HCT116 (cell line): ENCODE results near the gene C20orf141. TPM values are rescaled to one million over a fixed set of nuclear protein-coding genes. Genes with fewer than 3 reads are reported as not detected.

Experiments
- ATAC-seq: fragments of 200-7000 bp; cut with Tn5 transposase; 2 replicates; pipeline ENCODE4 v1.9.1; 2020; ENCODE audit warnings: mild to moderate bottlenecking, moderate library complexity
- BruUV-seq: library from RNA; stranded (reverse); fragments of 400-500 nt; replicated peaks from 2 replicates; lab custom pipeline; 2021; lab: Mats Ljungman, UMichigan
- CTCF ChIA-PET: fragments of 300-600 bp; sonication (Branson Sonifier 250); formaldehyde crosslinking; loops from one replicate; lab custom pipeline; 2021; ENCODE audit warnings: antibody characterized with exemption; lab: Charles Lee
- POLR2A ChIA-PET: fragments of 300-600, 350-600 bp; sonication (Branson Sonifier 250); formaldehyde crosslinking; loops from one replicate; lab custom pipeline; 2021; ENCODE audit warnings: antibody characterized with exemption; lab: Charles Lee
- RAD21 ChIA-PET, 2 experiments: fragments of 300-600 bp; sonication (Branson Sonifier 250); formaldehyde crosslinking; loops; one replicate each; lab custom pipeline; 2023; ENCODE audit warnings: low total read pairs in 2 of 2; ENCODE audit not compliant: uncharacterized antibody in 2 of 2, unreplicated experiment in 2 of 2, low non-redundant PET in 1 of 2; lab: Charles Lee
- DNase-seq: peaks from one replicate; pipeline ENCODE4 v3.0.0-alpha.2; 2010; ENCODE audit warnings: low read depth, low spot score
- H2AFZ ChIP-seq: fragments of 200-600 bp; shearing (Covaris generic), sonication (generic); 2 replicates; pipeline ENCODE4 v1.6.1; 2017; ENCODE audit warnings: low read depth, mixed run types, mixed read lengths, antibody characterized with exemption, low read length; ENCODE audit not compliant: poor library complexity, severe bottlenecking
- H3K27ac ChIP-seq: 2 replicates; pipeline ENCODE4 v1.5.1; 2012; ENCODE audit warnings: low read depth, low read length
- H3K27me3 ChIP-seq: fragments of 200-600 bp; sonication (generic); 2 replicates; pipeline ENCODE4 v1.6.1; 2016; ENCODE audit warnings: mixed run types, low read length, mixed read lengths; ENCODE audit not compliant: insufficient read depth
- H3K36me3 ChIP-seq, 2 experiments: fragments of 200-500 bp in 1 of 2; fragments of 200-600 bp in 1 of 2; sonication (Bioruptor generic) in 1 of 2; sonication (generic) in 1 of 2; 2 replicates each; pipeline versions ENCODE4 v1.5.1 to v1.6.1; 2014 to 2016; ENCODE audit warnings: low read length in 2 of 2, inconsistent platforms in 1 of 2, mixed read lengths in 1 of 2, mixed run types in 1 of 2; ENCODE audit not compliant: insufficient read depth in 2 of 2, control insufficient read depth in 1 of 2
- H3K4me1 ChIP-seq, 2 experiments: fragments of 200-600 bp in 1 of 2; sonication (generic) in 1 of 2; 2 replicates each; pipeline versions ENCODE4 v1.5.1 to v1.6.1; 2012 to 2017; ENCODE audit warnings: low read length in 2 of 2, inconsistent platforms in 1 of 2, mild to moderate bottlenecking in 1 of 2, mixed read lengths in 1 of 2, mixed run types in 1 of 2, moderate library complexity in 1 of 2; ENCODE audit not compliant: insufficient read depth in 2 of 2, control insufficient read depth in 1 of 2
- H3K4me2 ChIP-seq: fragments of 200-600 bp; sonication (generic); 2 replicates; pipeline ENCODE4 v1.6.1; 2017; ENCODE audit warnings: mixed run types, low read length, mixed read lengths
- H3K4me3 ChIP-seq, 2 experiments: fragments of 200-600 bp in 1 of 2; sonication (generic) in 1 of 2; replicated peaks in 1 of 2; 2 replicates each; pipeline ENCODE4 v1.5.1; 2011 to 2016; ENCODE audit warnings: low read length in 2 of 2, control low read depth in 1 of 2, low read depth in 1 of 2, mild to moderate bottlenecking in 1 of 2, mixed read lengths in 1 of 2, mixed run types in 1 of 2
- H3K79me2 ChIP-seq: fragments of 200-600 bp; sonication (generic); 2 replicates; pipeline ENCODE4 v1.6.1; 2017; ENCODE audit warnings: mild to moderate bottlenecking, mixed run types, low read length, moderate library complexity, mixed read lengths; ENCODE audit not compliant: insufficient read depth
- H3K9ac ChIP-seq: fragments of 200-600 bp; sonication (generic); 2 replicates; pipeline ENCODE4 v1.6.1; 2016; ENCODE audit warnings: low read length, mixed read lengths
- H3K9me2 ChIP-seq: fragments of 200-600 bp; sonication (generic), shearing (Covaris generic); 2 replicates; pipeline ENCODE4 v1.6.1; 2017; ENCODE audit warnings: mixed run types, mild to moderate bottlenecking, moderate library complexity; ENCODE audit not compliant: insufficient read depth
- H3K9me3 ChIP-seq, 2 experiments: fragments of 200-500 bp in 1 of 2; fragments of 200-600 bp in 1 of 2; sonication (Bioruptor generic) in 1 of 2; sonication (generic) in 1 of 2; 2 replicates each; pipeline ENCODE4 v1.6.1; 2014 to 2017; ENCODE audit warnings: low read length in 2 of 2, mixed read lengths in 2 of 2, inconsistent platforms in 1 of 2, low read depth in 1 of 2, mild to moderate bottlenecking in 1 of 2, mixed run types in 1 of 2, moderate library complexity in 1 of 2; ENCODE audit not compliant: control insufficient read depth in 1 of 2, insufficient read depth in 1 of 2
- H4K20me1 ChIP-seq: fragments of 200-600 bp; sonication (generic), shearing (Covaris generic); 2 replicates; pipeline ENCODE4 v1.6.1; 2017; ENCODE audit warnings: mixed run types, mild to moderate bottlenecking, moderate library complexity; ENCODE audit not compliant: insufficient read depth
- CEBPB ChIP-seq: IDR thresholded peaks from 2 replicates; pipeline ENCODE4 v1.6.1; 2012; ENCODE audit warnings: low read depth
- EGR1 ChIP-seq: IDR thresholded peaks from 2 replicates; pipeline ENCODE4 v1.6.1; 2012; ENCODE audit warnings: low read depth
- ELF1 ChIP-seq: IDR thresholded peaks from 2 replicates; pipeline ENCODE4 v1.6.1; 2012; ENCODE audit warnings: low read depth, borderline replicate concordance
- EZH2 ChIP-seq: fragments of 200-600 bp; sonication (generic); IDR thresholded peaks from 2 replicates; pipeline ENCODE4 v1.6.1; 2017; ENCODE audit warnings: antibody characterized with exemption, mixed run types
- EZH2phosphoT487 ChIP-seq: fragments of 200-600 bp; IDR thresholded peaks from 2 replicates; pipeline ENCODE4 v1.6.1; 2018; ENCODE audit warnings: antibody characterized with exemption, borderline replicate concordance
- FOSL1 ChIP-seq: IDR thresholded peaks from 2 replicates; pipeline ENCODE4 v1.6.1; 2012; ENCODE audit warnings: low read depth
- JUND ChIP-seq: IDR thresholded peaks from 2 replicates; pipeline ENCODE4 v1.6.1; 2012
- RAD21 ChIP-seq: IDR thresholded peaks from 2 replicates; pipeline ENCODE4 v1.6.1; 2012; ENCODE audit warnings: low read depth, mild to moderate bottlenecking
- SIN3A ChIP-seq: IDR thresholded peaks from 2 replicates; pipeline ENCODE4 v1.6.1; 2012; ENCODE audit warnings: low read depth
- SRF ChIP-seq: IDR thresholded peaks from 2 replicates; pipeline ENCODE4 v1.6.1; 2012; ENCODE audit warnings: low read depth
- TCF7L2 ChIP-seq: IDR thresholded peaks from 2 replicates; pipeline ENCODE4 v1.7.0; 2011; ENCODE audit warnings: borderline replicate concordance, inconsistent platforms; ENCODE audit not compliant: insufficient read depth, insufficient read length; ENCODE audit errors: extremely low read depth
- ZNF274 ChIP-seq: fragments of 200-500 bp; sonication (Bioruptor generic); IDR thresholded peaks from 2 replicates; pipeline ENCODE4 v1.6.1; 2014; ENCODE audit warnings: mild to moderate bottlenecking, low read depth, low read length, inconsistent platforms
- intact Hi-C: fragments of 100-400 bp; cut with micrococcal nuclease; formaldehyde crosslinking; loops from 2 replicates; pipeline ENCODE4 v1.10.0; 2022
- total RNA-seq: library from RNA; stranded (reverse); gene quantifications from one replicate; pipeline ENCODE4 v1.2.1, GENCODE V29; 2021; ENCODE audit not compliant: unreplicated experiment
- TF ChIP-seq, protein P1 (sequence below): IDR thresholded peaks from 2 replicates; pipeline ENCODE4 v1.6.1; 2012
- TF ChIP-seq, protein P2 (sequence below): IDR thresholded peaks from 2 replicates; pipeline ENCODE4 v1.6.1; 2012; ENCODE audit warnings: low read depth
- TF ChIP-seq, protein P3 (sequence below): IDR thresholded peaks from 2 replicates; pipeline ENCODE4 v1.6.1; 2011; ENCODE audit warnings: mild to moderate bottlenecking, low read length, moderate library complexity; ENCODE audit not compliant: insufficient replicate concordance; ENCODE audit errors: extremely low read depth
- TF ChIP-seq, protein P4 (sequence below), 3 experiments: fragments of 200-600 bp in 1 of 3; sonication (generic) in 1 of 3; IDR thresholded peaks in 2 of 3; conservative IDR thresholded peaks in 1 of 3; 2 replicates each; pipeline ENCODE4 v1.5.1; 2012 to 2017; ENCODE audit warnings: low read depth in 2 of 3, low read length in 2 of 3, antibody characterized with exemption in 1 of 3, borderline replicate concordance in 1 of 3, control low read depth in 1 of 3, mild to moderate bottlenecking in 1 of 3, mixed read lengths in 1 of 3, mixed run types in 1 of 3, moderate library complexity in 1 of 3; ENCODE audit not compliant: insufficient read depth in 1 of 3
- TF ChIP-seq, protein P5 (sequence below): IDR thresholded peaks from 2 replicates; pipeline ENCODE4 v1.6.1; 2012

Gene C20orf141
- total RNA-seq, 1 experiment from 2014 or later = not detected

DNA sequence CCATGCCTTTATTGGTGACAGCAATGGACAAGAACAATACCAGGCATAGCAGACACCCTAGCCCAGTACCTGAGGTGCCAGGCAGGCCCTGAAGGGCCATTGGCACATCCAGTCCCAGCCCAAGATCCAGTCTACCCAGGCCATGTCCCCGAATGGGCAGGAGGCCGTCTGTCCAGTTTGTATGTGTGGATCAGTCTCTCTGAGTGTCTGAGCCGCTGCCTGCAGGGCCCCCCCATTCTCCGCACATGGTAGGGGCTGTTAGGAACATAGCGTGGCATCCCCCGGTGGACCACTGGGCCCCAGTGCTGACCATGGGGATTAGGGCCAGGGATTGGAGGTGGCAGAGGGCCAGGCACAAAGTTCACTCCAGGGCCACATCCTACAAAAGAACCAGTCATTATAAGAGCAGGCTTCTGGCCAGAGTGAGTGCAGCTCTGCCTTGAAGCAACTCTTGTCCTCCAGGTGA, 20.6 kb downstream of the C20orf141 start (continued):
- no peak for TF ChIP-seq EZH2
- TF ChIP-seq, protein P1, sequence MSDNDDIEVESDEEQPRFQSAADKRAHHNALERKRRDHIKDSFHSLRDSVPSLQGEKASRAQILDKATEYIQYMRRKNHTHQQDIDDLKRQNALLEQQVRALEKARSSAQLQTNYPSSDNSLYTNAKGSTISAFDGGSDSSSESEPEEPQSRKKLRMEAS = no peak
- no peak for TF ChIP-seq CEBPB

DNA sequence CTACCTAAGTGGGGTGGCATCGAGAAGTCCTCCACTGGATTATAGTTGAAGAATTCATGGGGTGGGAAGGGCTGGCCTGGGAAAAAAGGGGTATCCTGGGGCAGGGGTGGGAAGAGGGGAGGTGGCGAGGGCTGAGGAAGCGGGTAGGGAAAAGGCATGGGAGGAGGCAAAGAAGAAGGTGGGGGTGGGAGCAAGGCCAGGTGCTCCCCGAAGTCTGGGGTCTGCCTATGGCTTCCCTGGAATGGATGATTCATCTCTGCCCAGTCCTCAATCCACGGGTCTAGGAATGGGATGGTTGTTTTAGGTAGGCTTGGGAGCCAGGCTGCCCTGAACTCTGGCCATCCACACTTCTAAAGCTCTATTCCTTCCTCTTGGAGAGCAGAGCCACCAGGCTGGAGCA, 21.2 kb downstream of the C20orf141 start:
- Histone ChIP-seq H4K20me1 (no peaks in the 10 kb centered on the region), H3K9me3 (no peaks in the 10 kb centered on the region), H2AFZ (no peak overlapping the region), H3K4me2 (no peak overlapping the region), H3K36me3 (no peaks in the 10 kb centered on the region), H3K27me3 (no peaks in the 10 kb centered on the region), H3K9ac (no peak overlapping the region), H3K9me2 (no peaks in the 10 kb centered on the region), H3K4me1 (peaks cover 11 to 22% of the 10 kb centered on the region in 2 experiments), H3K27ac (no peak overlapping the region), H3K79me2 (peaks cover 7% of the 10 kb centered on the region; the same call in 1 of the 2 replicates), H3K4me3 (no peak overlapping the region)
- ChIA-PET POLR2A (no interaction called here), CTCF (no interaction called here), RAD21 (no interaction called here)
- DNase-seq (no peak), ATAC-seq (no peak)
- TF ChIP-seq, protein P2, sequence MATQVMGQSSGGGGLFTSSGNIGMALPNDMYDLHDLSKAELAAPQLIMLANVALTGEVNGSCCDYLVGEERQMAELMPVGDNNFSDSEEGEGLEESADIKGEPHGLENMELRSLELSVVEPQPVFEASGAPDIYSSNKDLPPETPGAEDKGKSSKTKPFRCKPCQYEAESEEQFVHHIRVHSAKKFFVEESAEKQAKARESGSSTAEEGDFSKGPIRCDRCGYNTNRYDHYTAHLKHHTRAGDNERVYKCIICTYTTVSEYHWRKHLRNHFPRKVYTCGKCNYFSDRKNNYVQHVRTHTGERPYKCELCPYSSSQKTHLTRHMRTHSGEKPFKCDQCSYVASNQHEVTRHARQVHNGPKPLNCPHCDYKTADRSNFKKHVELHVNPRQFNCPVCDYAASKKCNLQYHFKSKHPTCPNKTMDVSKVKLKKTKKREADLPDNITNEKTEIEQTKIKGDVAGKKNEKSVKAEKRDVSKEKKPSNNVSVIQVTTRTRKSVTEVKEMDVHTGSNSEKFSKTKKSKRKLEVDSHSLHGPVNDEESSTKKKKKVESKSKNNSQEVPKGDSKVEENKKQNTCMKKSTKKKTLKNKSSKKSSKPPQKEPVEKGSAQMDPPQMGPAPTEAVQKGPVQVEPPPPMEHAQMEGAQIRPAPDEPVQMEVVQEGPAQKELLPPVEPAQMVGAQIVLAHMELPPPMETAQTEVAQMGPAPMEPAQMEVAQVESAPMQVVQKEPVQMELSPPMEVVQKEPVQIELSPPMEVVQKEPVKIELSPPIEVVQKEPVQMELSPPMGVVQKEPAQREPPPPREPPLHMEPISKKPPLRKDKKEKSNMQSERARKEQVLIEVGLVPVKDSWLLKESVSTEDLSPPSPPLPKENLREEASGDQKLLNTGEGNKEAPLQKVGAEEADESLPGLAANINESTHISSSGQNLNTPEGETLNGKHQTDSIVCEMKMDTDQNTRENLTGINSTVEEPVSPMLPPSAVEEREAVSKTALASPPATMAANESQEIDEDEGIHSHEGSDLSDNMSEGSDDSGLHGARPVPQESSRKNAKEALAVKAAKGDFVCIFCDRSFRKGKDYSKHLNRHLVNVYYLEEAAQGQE = no peak
- TF ChIP-seq JUND = no peak
- TF ChIP-seq ZNF274 = no peak
- TF ChIP-seq, protein P3, sequence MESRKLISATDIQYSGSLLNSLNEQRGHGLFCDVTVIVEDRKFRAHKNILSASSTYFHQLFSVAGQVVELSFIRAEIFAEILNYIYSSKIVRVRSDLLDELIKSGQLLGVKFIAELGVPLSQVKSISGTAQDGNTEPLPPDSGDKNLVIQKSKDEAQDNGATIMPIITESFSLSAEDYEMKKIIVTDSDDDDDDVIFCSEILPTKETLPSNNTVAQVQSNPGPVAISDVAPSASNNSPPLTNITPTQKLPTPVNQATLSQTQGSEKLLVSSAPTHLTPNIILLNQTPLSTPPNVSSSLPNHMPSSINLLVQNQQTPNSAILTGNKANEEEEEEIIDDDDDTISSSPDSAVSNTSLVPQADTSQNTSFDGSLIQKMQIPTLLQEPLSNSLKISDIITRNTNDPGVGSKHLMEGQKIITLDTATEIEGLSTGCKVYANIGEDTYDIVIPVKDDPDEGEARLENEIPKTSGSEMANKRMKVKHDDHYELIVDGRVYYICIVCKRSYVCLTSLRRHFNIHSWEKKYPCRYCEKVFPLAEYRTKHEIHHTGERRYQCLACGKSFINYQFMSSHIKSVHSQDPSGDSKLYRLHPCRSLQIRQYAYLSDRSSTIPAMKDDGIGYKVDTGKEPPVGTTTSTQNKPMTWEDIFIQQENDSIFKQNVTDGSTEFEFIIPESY = no peak
- TF ChIP-seq RAD21 = no peak
- TF ChIP-seq CEBPB = no peak
- no peak for TF ChIP-seq FOSL1
- no peak for TF ChIP-seq SIN3A
- no peak for TF ChIP-seq ELF1
- TF ChIP-seq, protein P4, sequence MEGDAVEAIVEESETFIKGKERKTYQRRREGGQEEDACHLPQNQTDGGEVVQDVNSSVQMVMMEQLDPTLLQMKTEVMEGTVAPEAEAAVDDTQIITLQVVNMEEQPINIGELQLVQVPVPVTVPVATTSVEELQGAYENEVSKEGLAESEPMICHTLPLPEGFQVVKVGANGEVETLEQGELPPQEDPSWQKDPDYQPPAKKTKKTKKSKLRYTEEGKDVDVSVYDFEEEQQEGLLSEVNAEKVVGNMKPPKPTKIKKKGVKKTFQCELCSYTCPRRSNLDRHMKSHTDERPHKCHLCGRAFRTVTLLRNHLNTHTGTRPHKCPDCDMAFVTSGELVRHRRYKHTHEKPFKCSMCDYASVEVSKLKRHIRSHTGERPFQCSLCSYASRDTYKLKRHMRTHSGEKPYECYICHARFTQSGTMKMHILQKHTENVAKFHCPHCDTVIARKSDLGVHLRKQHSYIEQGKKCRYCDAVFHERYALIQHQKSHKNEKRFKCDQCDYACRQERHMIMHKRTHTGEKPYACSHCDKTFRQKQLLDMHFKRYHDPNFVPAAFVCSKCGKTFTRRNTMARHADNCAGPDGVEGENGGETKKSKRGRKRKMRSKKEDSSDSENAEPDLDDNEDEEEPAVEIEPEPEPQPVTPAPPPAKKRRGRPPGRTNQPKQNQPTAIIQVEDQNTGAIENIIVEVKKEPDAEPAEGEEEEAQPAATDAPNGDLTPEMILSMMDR (IDR thresholded peaks at IDR 0.05 in 2 of 3, conservative IDR thresholded peaks at IDR 0.05 in 1 of 3; ENCODE audit: borderline replicate concordance in 1 of 3, insufficient read depth in 1 of 3, low read depth in 2 of 3, low read length in 2 of 3) = no peak
- no peak for TF ChIP-seq EZH2
- TF ChIP-seq EGR1 = no peak
- TF ChIP-seq EZH2phosphoT487 = no peak
- TF ChIP-seq, protein P5, sequence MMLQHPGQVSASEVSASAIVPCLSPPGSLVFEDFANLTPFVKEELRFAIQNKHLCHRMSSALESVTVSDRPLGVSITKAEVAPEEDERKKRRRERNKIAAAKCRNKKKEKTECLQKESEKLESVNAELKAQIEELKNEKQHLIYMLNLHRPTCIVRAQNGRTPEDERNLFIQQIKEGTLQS = no peak
- no peak for TF ChIP-seq TCF7L2
- TF ChIP-seq SRF = no peak
- BruUV-seq = no TSS peak
- intact Hi-C loops = no loop called here
